ENCODE measurements around the gene MATK.

Gene MATK, protein sequence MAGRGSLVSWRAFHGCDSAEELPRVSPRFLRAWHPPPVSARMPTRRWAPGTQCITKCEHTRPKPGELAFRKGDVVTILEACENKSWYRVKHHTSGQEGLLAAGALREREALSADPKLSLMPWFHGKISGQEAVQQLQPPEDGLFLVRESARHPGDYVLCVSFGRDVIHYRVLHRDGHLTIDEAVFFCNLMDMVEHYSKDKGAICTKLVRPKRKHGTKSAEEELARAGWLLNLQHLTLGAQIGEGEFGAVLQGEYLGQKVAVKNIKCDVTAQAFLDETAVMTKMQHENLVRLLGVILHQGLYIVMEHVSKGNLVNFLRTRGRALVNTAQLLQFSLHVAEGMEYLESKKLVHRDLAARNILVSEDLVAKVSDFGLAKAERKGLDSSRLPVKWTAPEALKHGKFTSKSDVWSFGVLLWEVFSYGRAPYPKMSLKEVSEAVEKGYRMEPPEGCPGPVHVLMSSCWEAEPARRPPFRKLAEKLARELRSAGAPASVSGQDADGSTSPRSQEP

DNA sequence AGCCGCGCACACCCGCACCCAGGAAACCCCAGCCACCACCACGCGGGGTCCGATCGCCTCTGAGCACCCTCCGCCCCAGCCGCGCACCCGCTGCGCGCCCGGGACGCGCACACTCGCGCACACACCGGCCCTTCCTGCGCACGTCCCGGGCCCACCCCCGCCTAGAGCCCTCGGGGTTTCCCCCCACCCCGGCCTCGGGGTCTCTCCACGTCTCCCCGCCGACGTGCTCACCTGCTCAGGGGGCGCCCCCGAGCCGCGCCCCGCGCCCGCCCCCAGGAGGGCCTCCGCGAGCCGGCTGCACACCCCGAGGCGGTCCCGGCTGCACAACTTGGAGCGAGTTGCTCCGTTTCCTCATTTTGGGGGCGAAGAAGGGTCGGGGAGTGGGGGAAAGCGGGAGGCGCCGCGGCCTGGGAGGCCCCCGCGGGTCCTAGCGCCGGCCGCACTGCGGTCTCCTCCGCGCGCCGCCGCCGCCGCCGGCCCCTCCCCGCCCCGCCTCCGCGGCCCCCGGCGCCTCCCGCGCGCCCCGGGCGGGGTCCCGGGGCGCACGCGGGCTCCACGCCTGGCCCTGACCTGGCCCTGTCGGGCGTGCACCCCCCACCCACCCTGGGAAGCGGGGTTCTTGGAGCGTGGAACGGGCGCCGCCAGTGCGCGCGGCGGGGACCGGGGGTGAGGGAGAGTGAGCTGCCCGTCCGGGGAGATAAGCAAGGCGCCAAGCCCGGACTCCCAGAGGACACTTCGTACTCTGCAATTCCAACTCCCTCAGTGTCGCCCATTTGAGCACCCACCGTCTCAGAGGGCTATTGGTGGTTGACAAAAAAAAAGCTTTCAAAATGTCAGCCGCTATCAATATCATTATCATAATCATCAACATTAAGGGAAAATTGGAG lies at the start of gene MATK:
Gene MATK, minus strand, starts transcription at position 444 of the 887 bp plus-strand sequence. CDS start 1,246 bp downstream, outside the sequence.
- ChIA-PET POLR2A (no interaction called here), CTCF (interaction anchor here (0.8 to 1.1 kb wide), 2 partner anchors 11 to 36 kb away, joined by 3 to 4 read pairs; no protein-coding TSS in a partner anchor)
- Histone ChIP-seq H3K4me3 (ENCODE audit: low read depth, low read length) (peak within 1 kb of the TSS; percentile 32), H3K4me1 (ENCODE audit: control insufficient read depth, insufficient read depth, low read length) (no peaks in the 10 kb centered on the region), H3K9me3 (ENCODE audit: control insufficient read depth, insufficient read depth, low read depth, low read length) (no peaks in the 10 kb centered on the region), H3K36me3 (ENCODE audit: control insufficient read depth in 2 of 2, insufficient read depth in 1 of 2, low read length in 2 of 2) (no peaks in the 10 kb centered on the region), H3K27ac (ENCODE audit: extremely low read depth, low read depth, low read length) (no peak within 1 kb of the TSS; the same call in 1 of the 2 replicates)
- TF ChIP-seq, protein P1, sequence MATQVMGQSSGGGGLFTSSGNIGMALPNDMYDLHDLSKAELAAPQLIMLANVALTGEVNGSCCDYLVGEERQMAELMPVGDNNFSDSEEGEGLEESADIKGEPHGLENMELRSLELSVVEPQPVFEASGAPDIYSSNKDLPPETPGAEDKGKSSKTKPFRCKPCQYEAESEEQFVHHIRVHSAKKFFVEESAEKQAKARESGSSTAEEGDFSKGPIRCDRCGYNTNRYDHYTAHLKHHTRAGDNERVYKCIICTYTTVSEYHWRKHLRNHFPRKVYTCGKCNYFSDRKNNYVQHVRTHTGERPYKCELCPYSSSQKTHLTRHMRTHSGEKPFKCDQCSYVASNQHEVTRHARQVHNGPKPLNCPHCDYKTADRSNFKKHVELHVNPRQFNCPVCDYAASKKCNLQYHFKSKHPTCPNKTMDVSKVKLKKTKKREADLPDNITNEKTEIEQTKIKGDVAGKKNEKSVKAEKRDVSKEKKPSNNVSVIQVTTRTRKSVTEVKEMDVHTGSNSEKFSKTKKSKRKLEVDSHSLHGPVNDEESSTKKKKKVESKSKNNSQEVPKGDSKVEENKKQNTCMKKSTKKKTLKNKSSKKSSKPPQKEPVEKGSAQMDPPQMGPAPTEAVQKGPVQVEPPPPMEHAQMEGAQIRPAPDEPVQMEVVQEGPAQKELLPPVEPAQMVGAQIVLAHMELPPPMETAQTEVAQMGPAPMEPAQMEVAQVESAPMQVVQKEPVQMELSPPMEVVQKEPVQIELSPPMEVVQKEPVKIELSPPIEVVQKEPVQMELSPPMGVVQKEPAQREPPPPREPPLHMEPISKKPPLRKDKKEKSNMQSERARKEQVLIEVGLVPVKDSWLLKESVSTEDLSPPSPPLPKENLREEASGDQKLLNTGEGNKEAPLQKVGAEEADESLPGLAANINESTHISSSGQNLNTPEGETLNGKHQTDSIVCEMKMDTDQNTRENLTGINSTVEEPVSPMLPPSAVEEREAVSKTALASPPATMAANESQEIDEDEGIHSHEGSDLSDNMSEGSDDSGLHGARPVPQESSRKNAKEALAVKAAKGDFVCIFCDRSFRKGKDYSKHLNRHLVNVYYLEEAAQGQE (tag by site-specific recombination; IDR thresholded peaks at IDR 0.05) = no peak
- TF ChIP-seq ZNF23 (tag by site-specific recombination; IDR thresholded peaks at IDR 0.05; ENCODE audit: borderline replicate concordance) (no peak), ZNF585B (tag by site-specific recombination; IDR thresholded peaks at IDR 0.05) (no peak), YY1 (tag by site-specific recombination; IDR thresholded peaks at IDR 0.05) (no peak), KLF10 (tag by site-specific recombination; IDR thresholded peaks at IDR 0.05) (peak; percentile 39; the same call in 1 of the 2 replicates), ZNF175 (tag by site-specific recombination; IDR thresholded peaks at IDR 0.05) (no peak), ZNF791 (tag by site-specific recombination; IDR thresholded peaks at IDR 0.05) (no peak), KLF1 (tag by site-specific recombination; IDR thresholded peaks at IDR 0.05) (no peak), ZNF24 (tag by site-specific recombination; IDR thresholded peaks at IDR 0.05) (0 out of 2 replicates have a peak, but pooled peaks have one; percentile 29), ZNF404 (tag by site-specific recombination; IDR thresholded peaks at IDR 0.05) (no peak), ZNF350 (tag by site-specific recombination; IDR thresholded peaks at IDR 0.05) (no peak), ZNF830 (tag by site-specific recombination; IDR thresholded peaks at IDR 0.05; ENCODE audit: low read depth) (no peak), ZNF623 (tag by site-specific recombination; IDR thresholded peaks at IDR 0.05) (no peak), ZBTB8A (tag by site-specific recombination; IDR thresholded peaks at IDR 0.05) (peak; percentile 9), ZBTB20 (tag by site-specific recombination; IDR thresholded peaks at IDR 0.05) (no peak), BCL11A (tag by site-specific recombination; IDR thresholded peaks at IDR 0.05; ENCODE audit: low read depth) (no peak), HOXA7 (CRISPR knock-in tag; IDR thresholded peaks at IDR 0.05; ENCODE audit: borderline replicate concordance) (no peak)
- TF ChIP-seq, protein P2, sequence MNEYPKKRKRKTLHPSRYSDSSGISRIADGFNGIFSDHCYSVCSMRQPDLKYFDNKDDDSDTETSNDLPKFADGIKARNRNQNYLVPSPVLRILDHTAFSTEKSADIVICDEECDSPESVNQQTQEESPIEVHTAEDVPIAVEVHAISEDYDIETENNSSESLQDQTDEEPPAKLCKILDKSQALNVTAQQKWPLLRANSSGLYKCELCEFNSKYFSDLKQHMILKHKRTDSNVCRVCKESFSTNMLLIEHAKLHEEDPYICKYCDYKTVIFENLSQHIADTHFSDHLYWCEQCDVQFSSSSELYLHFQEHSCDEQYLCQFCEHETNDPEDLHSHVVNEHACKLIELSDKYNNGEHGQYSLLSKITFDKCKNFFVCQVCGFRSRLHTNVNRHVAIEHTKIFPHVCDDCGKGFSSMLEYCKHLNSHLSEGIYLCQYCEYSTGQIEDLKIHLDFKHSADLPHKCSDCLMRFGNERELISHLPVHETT (tag by site-specific recombination; IDR thresholded peaks at IDR 0.05) = no peak
- TF ChIP-seq, protein P3, sequence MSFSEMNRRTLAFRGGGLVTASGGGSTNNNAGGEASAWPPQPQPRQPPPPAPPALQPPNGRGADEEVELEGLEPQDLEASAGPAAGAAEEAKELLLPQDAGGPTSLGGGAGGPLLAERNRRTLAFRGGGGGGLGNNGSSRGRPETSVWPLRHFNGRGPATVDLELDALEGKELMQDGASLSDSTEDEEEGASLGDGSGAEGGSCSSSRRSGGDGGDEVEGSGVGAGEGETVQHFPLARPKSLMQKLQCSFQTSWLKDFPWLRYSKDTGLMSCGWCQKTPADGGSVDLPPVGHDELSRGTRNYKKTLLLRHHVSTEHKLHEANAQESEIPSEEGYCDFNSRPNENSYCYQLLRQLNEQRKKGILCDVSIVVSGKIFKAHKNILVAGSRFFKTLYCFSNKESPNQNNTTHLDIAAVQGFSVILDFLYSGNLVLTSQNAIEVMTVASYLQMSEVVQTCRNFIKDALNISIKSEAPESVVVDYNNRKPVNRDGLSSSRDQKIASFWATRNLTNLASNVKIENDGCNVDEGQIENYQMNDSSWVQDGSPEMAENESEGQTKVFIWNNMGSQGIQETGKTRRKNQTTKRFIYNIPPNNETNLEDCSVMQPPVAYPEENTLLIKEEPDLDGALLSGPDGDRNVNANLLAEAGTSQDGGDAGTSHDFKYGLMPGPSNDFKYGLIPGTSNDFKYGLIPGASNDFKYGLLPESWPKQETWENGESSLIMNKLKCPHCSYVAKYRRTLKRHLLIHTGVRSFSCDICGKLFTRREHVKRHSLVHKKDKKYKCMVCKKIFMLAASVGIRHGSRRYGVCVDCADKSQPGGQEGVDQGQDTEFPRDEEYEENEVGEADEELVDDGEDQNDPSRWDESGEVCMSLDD (tag by site-specific recombination; IDR thresholded peaks at IDR 0.05) = peak; percentile 31; the same call in 1 of the 2 replicates
- TF ChIP-seq, protein P4, sequence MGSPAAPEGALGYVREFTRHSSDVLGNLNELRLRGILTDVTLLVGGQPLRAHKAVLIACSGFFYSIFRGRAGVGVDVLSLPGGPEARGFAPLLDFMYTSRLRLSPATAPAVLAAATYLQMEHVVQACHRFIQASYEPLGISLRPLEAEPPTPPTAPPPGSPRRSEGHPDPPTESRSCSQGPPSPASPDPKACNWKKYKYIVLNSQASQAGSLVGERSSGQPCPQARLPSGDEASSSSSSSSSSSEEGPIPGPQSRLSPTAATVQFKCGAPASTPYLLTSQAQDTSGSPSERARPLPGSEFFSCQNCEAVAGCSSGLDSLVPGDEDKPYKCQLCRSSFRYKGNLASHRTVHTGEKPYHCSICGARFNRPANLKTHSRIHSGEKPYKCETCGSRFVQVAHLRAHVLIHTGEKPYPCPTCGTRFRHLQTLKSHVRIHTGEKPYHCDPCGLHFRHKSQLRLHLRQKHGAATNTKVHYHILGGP (tag by site-specific recombination; IDR thresholded peaks at IDR 0.05) = no peak
- TF ChIP-seq, protein P5, sequence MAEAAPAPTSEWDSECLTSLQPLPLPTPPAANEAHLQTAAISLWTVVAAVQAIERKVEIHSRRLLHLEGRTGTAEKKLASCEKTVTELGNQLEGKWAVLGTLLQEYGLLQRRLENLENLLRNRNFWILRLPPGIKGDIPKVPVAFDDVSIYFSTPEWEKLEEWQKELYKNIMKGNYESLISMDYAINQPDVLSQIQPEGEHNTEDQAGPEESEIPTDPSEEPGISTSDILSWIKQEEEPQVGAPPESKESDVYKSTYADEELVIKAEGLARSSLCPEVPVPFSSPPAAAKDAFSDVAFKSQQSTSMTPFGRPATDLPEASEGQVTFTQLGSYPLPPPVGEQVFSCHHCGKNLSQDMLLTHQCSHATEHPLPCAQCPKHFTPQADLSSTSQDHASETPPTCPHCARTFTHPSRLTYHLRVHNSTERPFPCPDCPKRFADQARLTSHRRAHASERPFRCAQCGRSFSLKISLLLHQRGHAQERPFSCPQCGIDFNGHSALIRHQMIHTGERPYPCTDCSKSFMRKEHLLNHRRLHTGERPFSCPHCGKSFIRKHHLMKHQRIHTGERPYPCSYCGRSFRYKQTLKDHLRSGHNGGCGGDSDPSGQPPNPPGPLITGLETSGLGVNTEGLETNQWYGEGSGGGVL (tag by site-specific recombination; IDR thresholded peaks at IDR 0.05) = peak; percentile 71
- TF ChIP-seq, protein P6, sequence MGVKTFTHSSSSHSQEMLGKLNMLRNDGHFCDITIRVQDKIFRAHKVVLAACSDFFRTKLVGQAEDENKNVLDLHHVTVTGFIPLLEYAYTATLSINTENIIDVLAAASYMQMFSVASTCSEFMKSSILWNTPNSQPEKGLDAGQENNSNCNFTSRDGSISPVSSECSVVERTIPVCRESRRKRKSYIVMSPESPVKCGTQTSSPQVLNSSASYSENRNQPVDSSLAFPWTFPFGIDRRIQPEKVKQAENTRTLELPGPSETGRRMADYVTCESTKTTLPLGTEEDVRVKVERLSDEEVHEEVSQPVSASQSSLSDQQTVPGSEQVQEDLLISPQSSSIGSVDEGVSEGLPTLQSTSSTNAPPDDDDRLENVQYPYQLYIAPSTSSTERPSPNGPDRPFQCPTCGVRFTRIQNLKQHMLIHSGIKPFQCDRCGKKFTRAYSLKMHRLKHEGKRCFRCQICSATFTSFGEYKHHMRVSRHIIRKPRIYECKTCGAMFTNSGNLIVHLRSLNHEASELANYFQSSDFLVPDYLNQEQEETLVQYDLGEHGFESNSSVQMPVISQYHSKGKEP (tag by site-specific recombination; IDR thresholded peaks at IDR 0.05) = no peak; the same call in 1 of the 2 replicates

All from HEK293 (cell line).